Stimulated activated naive CD8-positive, alpha-beta T cell treated with anti-CD3 and anti-CD28 coated beads, Interleukin-15, amount 100 ng/mL, for 72 hours (primary cell): Measurements from ENCODE around the gene RC3H1.

ENCODE experiments used
- ATAC-seq: fragments of 150-1000 bp; cut with Tn5 transposase; 2 replicates; pipeline ENCODE4 v1.10.0; 2021; ENCODE audit warnings: mild to moderate bottlenecking, moderate library complexity
- DNase-seq, 2 donors: peaks; one replicate each; pipeline ENCODE4 v3.0.0; 2021 to 2022
- H3K27ac Mint-ChIP-seq, 2 donors: one replicate each; pipeline ENCODE4 v1.8.0; 2022; ENCODE audit warnings: mild to moderate bottlenecking in 2 of 2, mixed read lengths in 2 of 2, moderate library complexity in 2 of 2
- H3K27me3 Mint-ChIP-seq: one replicate; pipeline ENCODE4 v1.8.0; 2022; ENCODE audit warnings: mixed read lengths
- H3K4me1 Mint-ChIP-seq: one replicate; pipeline ENCODE4 v1.8.0; 2022; ENCODE audit warnings: mild to moderate bottlenecking, mixed read lengths
- H3K4me3 Mint-ChIP-seq, 2 donors: one replicate each; pipeline ENCODE4 v1.8.0; 2022; ENCODE audit warnings: mild to moderate bottlenecking in 2 of 2, mixed read lengths in 2 of 2, moderate library complexity in 1 of 2
- H3K9me3 Mint-ChIP-seq, 2 donors: one replicate each; pipeline ENCODE4 v1.8.0; 2022; ENCODE audit warnings: mixed read lengths in 2 of 2

Gene RC3H1

DNA sequence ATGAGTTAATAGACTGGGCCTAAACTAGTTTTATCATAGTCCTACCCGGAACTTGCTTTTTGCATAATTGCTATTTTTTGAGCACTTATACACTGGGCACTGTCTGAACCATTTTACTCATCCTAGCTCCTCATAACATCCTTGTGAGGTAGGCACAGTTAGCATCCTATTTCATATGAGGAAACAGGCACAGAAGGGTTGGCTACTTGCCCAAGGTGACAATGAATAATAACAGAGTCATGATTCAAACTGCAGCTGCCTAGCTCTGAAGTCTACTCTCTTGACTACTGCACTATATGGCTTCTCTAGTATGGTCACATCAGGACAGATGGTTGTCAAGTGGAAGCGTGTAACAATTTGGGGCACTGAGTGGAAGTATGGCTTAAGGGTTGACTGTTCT lies 18.2 kb upstream of the RC3H1 start:
- Mint-ChIP-seq H3K9me3 (no peaks in the 10 kb centered on the region), H3K27ac (no peak overlapping the region)
- no peak for DNase-seq

DNA sequence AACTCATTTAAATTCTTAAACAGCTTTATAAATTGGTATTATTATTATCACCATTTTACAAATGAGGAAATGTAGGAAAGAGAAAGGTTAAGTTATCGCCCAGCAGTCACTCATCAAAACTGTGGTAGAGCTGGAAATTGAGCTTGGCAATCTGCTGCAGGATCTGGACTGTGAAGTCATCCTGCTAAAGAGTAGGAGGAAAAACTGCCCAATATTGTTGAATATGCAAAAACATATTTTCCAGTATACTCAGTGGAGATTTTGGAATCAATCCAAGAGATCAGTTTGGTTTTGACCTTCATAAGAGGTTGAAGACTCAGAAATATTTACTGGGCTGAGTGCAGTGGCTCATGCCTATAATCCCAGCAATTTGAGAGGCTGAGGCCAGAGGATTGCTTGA lies 16.9 kb upstream of the RC3H1 start:
- Mint-ChIP-seq H3K4me1 (no peaks in the 10 kb centered on the region), H3K9me3 (no peaks in the 10 kb centered on the region), H3K4me3 (no peak overlapping the region), H3K27me3 (no peaks in the 10 kb centered on the region), H3K27ac (no peak overlapping the region)
- ATAC-seq = no peak
- no peak for DNase-seq

More for the DNA sequence above, 18.2 kb upstream of the RC3H1 start:
- H3K4me3 Mint-ChIP-seq = no peak overlapping the region
- H3K27me3 Mint-ChIP-seq = no peaks in the 10 kb centered on the region
- ATAC-seq = no peak
- no peaks in the 10 kb centered on the region for H3K4me1 Mint-ChIP-seq

DNA sequence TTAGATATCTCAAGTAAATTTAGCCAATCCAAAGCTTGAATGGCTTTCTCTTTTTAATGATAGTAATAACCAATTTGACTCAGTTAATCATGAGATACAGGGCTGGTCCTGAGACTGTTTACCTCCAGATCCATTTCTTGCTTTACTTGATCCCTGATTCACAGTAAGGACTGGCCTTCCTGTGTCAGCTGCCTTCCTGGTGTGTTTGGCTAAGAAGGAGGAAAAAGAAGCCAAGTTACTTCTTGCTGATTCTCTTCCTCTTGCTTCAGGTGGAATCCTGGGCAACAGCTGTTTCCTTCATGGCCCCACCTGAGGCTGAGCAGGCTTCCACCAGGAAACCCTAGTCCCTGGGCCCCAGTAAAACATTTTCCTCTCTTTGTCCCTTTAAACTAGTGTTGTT lies 14.6 kb upstream of the RC3H1 start:
- H3K27me3 Mint-ChIP-seq = no peaks in the 10 kb centered on the region
- no peaks in the 10 kb centered on the region for H3K4me1 Mint-ChIP-seq
- H3K27ac Mint-ChIP-seq = no peak overlapping the region
- DNase-seq = no peak
- no peak overlapping the region for H3K4me3 Mint-ChIP-seq
- no peak for ATAC-seq
- H3K9me3 Mint-ChIP-seq = no peaks in the 10 kb centered on the region

DNA sequence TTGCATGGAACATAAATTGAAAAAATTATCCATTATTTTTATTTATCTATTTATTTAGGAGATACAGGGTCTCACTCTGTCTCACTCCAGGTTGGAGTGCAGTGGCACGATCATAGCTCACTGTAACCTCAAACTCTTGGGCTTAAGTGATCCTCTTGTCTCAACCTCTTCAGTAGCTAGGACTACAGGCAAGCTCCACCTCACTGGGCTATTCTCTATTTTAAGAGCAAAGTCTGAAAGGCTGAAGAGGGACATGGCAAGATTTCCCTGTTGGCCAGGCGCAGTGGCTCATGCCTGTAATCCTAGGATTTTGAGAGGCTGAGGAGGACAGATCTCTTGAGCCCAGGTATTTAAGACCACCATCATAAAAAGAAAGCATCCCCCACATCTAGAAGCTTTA lies 14.0 kb upstream of the RC3H1 start:
- DNase-seq (no peak), ATAC-seq (no peak)
- Mint-ChIP-seq H3K9me3 (no peaks in the 10 kb centered on the region), H3K27ac (no peak overlapping the region), H3K27me3 (no peaks in the 10 kb centered on the region), H3K4me3 (no peak overlapping the region), H3K4me1 (no peaks in the 10 kb centered on the region)

DNA sequence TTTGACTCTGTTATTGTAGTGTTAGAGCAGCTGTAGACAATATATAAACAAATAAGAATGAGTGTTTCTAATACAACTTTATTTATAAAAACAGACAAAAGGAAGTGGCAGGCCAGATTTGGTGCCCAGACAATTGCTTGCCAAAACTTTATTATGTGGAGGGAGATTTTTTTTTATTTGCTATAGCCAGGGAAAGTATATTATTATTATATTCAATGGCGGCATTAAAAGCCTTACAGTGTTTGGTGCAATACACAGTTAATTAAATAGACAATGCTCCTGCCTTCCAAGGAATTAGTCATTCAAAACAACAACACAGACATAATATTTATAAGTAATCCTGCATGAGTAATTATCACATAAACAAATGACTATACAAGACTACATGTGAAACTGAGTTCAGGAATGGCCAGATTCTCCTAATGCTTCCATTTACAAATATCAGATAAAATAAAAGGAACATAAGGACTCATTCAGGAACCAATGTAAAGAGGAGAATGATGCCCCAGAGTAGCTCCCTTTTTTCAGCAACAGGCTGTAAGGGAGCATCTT lies 10.6 kb upstream of the RC3H1 start:
- no peaks in the 10 kb centered on the region for H3K4me1 Mint-ChIP-seq
- H3K27me3 Mint-ChIP-seq = no peaks in the 10 kb centered on the region
- DNase-seq = no peak
- ATAC-seq = no peak
- H3K27ac Mint-ChIP-seq = no peak overlapping the region
- H3K4me3 Mint-ChIP-seq = no peak overlapping the region
- H3K9me3 Mint-ChIP-seq = no peaks in the 10 kb centered on the region

DNA sequence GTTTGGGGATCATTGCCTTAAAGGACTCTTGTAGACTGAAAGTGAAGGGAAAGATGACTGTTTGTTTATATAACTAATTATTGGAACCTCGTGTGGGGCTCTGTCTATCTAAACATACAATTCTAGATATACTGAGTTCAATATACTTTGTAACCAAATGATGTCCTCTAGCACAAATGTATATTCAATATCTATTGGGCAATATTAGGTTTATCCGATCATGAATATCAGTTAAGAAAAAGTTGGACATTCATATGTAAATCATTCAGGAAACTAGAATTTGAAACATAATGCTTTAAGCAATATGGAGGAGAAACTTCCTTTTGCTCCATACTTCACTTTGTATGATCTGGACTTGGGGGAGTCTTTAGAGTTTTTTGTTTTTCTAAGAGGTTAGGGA lies 8.9 kb upstream of the RC3H1 start:
- ATAC-seq (no peak), DNase-seq (no peak)
- no peak overlapping the region for H3K27ac Mint-ChIP-seq
- no peaks in the 10 kb centered on the region for H3K4me1 Mint-ChIP-seq
- no peaks in the 10 kb centered on the region for H3K27me3 Mint-ChIP-seq
- no peaks in the 10 kb centered on the region for H3K9me3 Mint-ChIP-seq
- H3K4me3 Mint-ChIP-seq = no peak overlapping the region

DNA sequence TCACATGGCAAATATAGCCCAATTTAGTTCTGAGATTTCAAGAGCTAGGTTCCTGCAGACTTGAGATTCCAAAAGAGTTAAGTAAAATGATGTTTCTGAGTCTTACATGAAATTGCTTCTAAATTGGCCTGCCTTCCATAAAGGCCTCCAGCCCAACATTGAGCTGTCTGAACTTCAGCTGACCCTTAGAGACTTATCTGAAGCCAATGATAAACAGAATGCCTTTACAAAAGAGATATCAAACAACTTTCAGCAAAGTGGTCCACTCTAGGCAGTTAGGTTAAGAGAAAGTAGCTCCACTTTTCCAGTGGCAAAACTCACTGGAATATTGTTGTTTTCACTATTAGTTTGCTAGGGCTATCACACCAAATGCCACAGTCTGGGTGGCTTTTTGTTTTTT lies 6.3 kb upstream of the RC3H1 start:
- no peak for ATAC-seq
- H3K9me3 Mint-ChIP-seq = no peaks in the 10 kb centered on the region
- peaks cover under 1% of the 10 kb centered on the region for H3K4me1 Mint-ChIP-seq
- H3K27ac Mint-ChIP-seq = no peak overlapping the region
- H3K4me3 Mint-ChIP-seq = no peak overlapping the region
- H3K27me3 Mint-ChIP-seq = no peaks in the 10 kb centered on the region
- no peak for DNase-seq

DNA sequence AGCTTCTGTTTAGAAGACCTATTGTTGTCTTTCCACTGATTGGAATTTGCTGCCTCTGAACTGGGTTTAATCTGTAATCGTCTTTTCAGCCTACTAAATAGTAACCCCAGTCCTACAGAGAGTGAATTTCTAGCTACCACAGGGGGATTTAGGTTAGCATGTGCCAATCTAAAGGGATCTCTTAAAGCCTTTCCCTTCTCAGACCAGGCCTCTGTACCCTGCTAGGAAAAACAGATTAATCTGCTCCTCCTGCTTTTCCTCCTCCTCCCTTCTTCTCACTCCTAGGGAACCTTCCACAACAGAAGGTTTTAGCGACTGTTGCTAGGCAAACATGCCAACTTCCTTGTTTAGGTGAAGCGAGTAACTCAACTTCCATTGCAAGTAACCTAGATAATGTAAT lies 1.3 kb upstream of the RC3H1 start:
- peak overlapping the region; percentile 91 to 93 for H3K4me3 Mint-ChIP-seq
- peaks cover 35% of the 10 kb centered on the region for H3K4me1 Mint-ChIP-seq
- DNase-seq (no peak), ATAC-seq (no peak)
- H3K9me3 Mint-ChIP-seq = no peaks in the 10 kb centered on the region
- H3K27me3 Mint-ChIP-seq = no peaks in the 10 kb centered on the region
- no peak overlapping the region for H3K27ac Mint-ChIP-seq

DNA sequence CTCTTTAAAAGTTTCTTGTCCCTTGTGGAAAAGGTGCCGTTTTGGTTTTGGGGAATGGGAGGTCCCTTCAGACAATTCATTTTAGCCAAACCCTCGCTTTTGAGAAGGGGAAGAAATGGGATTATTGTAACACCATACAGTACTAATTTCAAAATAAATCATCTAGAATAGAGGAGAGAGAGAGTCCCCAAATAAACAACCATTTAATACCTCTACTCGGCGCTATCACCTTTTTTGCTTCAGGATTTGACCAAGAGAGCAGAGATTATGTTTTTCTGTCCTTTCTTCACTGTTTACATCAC lies 770 bp upstream of the RC3H1 start:
- DNase-seq = no peak
- Mint-ChIP-seq H3K4me1 (peaks cover 36% of the 10 kb centered on the region), H3K27ac (peak overlapping the region; percentile 93 to 95), H3K4me3 (peak overlapping the region; percentile 91 to 93), H3K27me3 (no peaks in the 10 kb centered on the region), H3K9me3 (no peaks in the 10 kb centered on the region)
- no peak for ATAC-seq

DNA sequence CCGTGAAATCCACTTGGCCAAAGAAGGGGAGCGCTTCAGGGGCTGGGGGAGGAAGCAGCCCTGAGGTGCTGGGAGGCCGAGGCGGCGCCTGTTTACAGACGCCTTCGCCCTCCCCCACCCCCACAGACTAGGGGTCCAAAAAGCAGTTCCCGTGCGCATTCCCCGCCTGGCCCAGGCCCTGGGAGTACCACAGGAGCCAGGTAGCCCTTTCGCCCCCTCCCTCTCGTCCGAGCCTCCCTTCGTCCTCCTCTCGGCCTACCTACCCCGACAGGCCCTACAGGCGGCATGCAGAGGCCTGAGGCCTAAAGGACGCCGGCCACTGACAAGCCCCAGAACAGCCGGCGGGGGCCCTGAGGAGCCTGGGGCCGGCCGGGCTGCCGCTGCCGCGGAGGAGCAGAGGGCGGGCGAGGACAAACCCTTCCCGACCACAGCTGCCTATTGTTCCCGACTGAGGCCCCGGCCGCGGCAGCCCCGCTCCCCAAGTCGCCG lies 522 bp downstream of the RC3H1 start:
- H3K27me3 Mint-ChIP-seq = no peaks in the 10 kb centered on the region
- peak overlapping the region; percentile 96 to 97 for H3K27ac Mint-ChIP-seq
- ATAC-seq = peak; percentile 72
- H3K4me3 Mint-ChIP-seq = peak overlapping the region; percentile 91 to 93
- H3K9me3 Mint-ChIP-seq = no peaks in the 10 kb centered on the region
- H3K4me1 Mint-ChIP-seq = peaks cover 46% of the 10 kb centered on the region
- DNase-seq = peak in 1 of 2 donors; percentile 54

DNA sequence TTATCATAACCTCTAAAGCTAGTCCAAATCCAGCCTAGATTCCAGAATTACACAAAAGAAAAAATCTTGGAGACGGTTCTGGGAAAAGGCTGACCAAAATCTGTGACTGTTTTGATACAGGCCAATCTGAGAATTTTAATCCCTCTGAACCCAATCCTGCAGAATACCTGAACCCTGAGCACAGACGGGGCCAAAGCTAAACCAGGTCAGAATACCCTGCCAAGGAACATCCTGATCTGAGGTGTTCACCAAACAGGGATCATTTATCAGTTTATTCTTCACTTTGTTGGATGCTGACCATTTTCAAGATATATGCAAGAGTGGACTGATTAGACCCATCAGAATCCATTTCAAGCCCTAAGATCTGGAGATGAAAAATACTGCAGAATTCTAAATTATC lies 3.6 kb downstream of the RC3H1 start:
- Mint-ChIP-seq H3K4me1 (peaks cover 58% of the 10 kb centered on the region), H3K27me3 (no peaks in the 10 kb centered on the region), H3K27ac (no peak overlapping the region), H3K9me3 (no peaks in the 10 kb centered on the region), H3K4me3 (peak overlapping the region in 1 of 2 donors; percentile 15)
- DNase-seq = no peak
- ATAC-seq = no peak

DNA sequence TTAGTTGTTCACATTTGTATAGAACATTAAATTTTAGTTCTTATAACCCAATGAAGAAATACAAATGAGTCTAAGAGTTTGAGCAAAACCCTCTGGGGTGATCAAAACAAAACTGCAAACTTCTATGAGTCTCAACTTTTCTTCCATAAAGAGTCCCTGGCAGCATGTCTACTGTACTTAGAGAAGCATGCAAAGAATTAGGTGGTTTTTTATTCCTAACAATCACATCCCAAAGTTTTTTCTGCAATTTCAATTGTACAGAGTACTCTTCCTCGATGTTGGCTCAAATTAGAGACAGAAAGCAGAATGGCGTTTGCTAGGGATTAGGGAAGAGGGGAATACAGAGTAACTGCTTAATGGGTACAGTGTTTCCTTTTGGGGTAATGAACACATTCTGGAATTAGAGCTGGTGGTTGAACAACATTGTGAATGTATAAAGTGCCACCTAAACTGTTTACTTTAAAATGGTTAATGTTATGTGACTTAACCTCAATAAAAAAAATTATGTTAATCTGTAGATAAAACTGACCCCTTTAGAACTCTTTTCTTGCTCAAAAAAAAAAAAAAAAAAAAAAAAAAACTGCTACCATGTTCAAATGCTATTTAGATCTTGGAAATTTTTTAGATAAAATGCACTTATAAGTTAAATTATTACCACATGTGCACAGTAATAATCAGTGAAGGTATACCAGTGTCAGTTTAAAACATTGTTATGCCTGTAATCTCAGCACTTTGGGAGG lies 4.8 kb downstream of the RC3H1 start:
- H3K4me3 Mint-ChIP-seq = no peak overlapping the region

DNA sequence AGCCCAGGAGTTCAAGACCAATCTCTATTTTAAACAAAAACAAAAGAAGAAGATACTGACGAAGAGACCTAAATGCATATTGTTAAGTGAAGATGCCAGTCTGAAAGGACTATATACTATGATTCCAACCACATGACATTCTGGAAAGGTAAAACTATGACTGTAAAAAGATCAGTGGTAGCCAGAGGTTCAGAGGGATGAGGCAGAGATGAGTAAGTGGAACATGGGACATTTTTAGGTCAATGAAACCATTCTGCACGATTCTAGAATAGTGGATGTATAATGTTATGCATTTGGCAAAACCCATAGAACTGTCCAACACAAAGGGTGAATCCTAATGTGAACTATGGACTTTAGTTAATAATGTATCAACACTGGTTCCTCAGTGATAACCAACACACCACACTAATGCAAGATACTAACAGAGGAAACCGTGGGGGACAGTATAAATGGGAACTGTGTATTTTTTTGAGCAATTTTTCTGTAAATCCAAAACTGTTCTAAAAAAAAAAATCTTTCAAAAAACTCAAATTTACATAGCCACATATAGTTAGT lies 8.2 kb downstream of the RC3H1 start:
- Mint-ChIP-seq H3K4me3 (peak overlapping the region in 1 of 2 donors; percentile 42), H3K27me3 (no peaks in the 10 kb centered on the region), H3K9me3 (no peaks in the 10 kb centered on the region), H3K27ac (no peak overlapping the region), H3K4me1 (peaks cover 54% of the 10 kb centered on the region)
- DNase-seq = no peak
- peak; percentile 74 for ATAC-seq

More for the DNA sequence above, 4.8 kb downstream of the RC3H1 start:
- no peak for ATAC-seq
- H3K4me1 Mint-ChIP-seq = peaks cover 59% of the 10 kb centered on the region
- DNase-seq = no peak
- no peaks in the 10 kb centered on the region for H3K27me3 Mint-ChIP-seq
- no peak overlapping the region for H3K27ac Mint-ChIP-seq
- no peaks in the 10 kb centered on the region for H3K9me3 Mint-ChIP-seq

DNA sequence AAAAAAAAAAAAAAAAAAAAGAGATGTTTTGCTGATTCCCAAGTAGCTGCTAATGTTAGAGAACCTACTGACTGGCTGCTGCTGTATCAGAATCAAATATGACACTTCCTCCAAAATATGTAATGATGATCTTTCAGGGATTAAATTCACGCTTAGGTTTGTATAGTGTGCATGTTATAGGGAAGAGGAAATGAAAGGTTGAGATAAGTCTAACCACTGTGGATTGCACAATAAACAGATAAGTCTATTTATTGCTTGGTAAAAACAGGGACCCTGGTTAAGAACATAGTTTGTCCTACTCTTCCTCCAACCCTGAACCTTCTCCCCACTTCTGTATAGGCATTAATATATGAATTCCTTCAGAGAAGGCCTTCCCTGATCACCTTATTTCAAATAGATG lies 13.2 kb downstream of the RC3H1 start:
- no peak for ATAC-seq
- Mint-ChIP-seq H3K4me1 (peaks cover 32% of the 10 kb centered on the region), H3K27me3 (no peaks in the 10 kb centered on the region), H3K4me3 (no peak overlapping the region), H3K9me3 (no peaks in the 10 kb centered on the region), H3K27ac (no peak overlapping the region)
- DNase-seq = no peak

DNA sequence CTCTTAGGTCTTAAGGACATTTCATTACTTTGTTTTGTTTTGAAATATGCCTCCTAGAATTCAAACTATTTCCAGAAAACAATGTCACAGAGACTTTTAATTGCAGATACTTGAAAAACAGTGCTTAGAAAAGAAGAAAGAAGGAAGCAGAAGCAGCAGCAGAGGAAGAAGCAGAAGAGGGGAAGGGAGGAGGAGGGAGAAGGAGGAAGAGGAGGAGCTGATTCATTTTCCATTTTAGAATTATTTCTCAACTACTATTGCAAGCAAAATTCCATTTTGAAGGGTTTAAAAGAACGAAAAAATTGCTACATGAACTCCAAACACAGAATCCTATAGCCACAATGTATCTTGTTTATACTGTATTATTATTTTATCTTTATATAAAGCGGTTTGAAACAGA lies 13.9 kb downstream of the RC3H1 start:
- Mint-ChIP-seq H3K9me3 (no peaks in the 10 kb centered on the region), H3K4me3 (no peak overlapping the region), H3K4me1 (peaks cover 31% of the 10 kb centered on the region), H3K27ac (peak overlapping the region in 1 of 2 donors; percentile 22), H3K27me3 (no peaks in the 10 kb centered on the region)
- DNase-seq = no peak
- no peak for ATAC-seq

DNA sequence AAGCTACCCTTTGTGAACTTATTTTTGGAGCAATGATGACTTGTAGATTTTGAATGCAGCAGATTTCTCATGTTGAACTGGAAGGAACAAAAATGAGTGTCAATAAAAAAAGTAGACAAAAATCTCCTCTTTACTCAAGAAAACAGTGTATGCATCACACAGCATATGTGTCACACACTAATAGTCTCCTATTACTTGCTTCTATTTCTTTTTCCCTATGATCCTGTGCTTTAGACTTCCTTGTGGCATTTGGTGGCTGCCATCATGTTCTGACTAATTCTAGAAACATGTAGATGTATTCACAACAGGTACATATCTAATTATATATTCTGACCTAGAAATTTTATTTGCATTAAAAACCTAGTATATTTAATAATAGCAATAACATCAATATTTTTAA lies 14.3 kb downstream of the RC3H1 start:
- no peaks in the 10 kb centered on the region for H3K9me3 Mint-ChIP-seq
- H3K4me1 Mint-ChIP-seq = peaks cover 32% of the 10 kb centered on the region
- H3K27me3 Mint-ChIP-seq = no peaks in the 10 kb centered on the region
- H3K27ac Mint-ChIP-seq = no peak overlapping the region
- H3K4me3 Mint-ChIP-seq = no peak overlapping the region
- ATAC-seq (no peak), DNase-seq (no peak)

DNA sequence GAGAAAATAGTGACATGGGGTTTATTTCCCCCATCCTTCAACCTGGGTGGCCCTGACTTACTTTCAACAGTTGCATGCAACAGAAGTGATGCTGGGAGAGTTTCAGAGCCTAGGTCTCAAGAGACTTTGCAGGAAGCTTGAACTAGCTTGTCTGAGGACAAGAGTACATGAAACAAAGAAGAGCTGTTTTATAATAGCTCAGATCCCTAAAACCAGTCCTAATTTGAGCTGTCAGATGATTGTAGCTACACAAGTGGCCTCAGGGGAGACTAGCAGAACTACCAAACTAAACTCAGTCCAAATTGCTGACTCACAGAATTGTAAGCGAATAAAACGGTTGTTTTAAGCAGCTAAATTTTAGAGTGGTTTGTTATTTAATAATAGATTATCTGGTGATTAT lies 17.1 kb downstream of the RC3H1 start:
- ATAC-seq (no peak), DNase-seq (no peak)
- H3K27ac Mint-ChIP-seq = no peak overlapping the region
- H3K4me1 Mint-ChIP-seq = peaks cover 38% of the 10 kb centered on the region
- no peak overlapping the region for H3K4me3 Mint-ChIP-seq
- H3K9me3 Mint-ChIP-seq = no peaks in the 10 kb centered on the region
- H3K27me3 Mint-ChIP-seq = no peaks in the 10 kb centered on the region
